Measurements from ENCODE around the gene RNF208.

GRCh38 chr9:137212520-137212919 lies 9.5 kb downstream of the RNF208 start:
- TF ChIP-seq CTCF (IDR thresholded peaks at IDR 0.05): no peak
- no peak for TF ChIP-seq POLR2A (IDR thresholded peaks at IDR 0.05)
